ENCODE measurements around the gene SLC9A9.

The SLC9A9 gene

GRCh38 chr3:143848704-143849103 is 436 bp upstream of the SLC9A9 start:
- H3K4me3 ChIP-seq (ENCODE audit: low read depth, low read length) = no peak overlapping the region
- DNase-seq (ENCODE audit: low read depth) = no peak
- no peak for TF ChIP-seq CTCF (IDR thresholded peaks at IDR 0.05; ENCODE audit: control insufficient read depth, extremely low read depth, insufficient read depth)

GRCh38 chr3:143843587-143843986 is 4.7 kb downstream of the SLC9A9 start:
- H3K4me3 ChIP-seq (ENCODE audit: low read depth, low read length) = no peak overlapping the region
- TF ChIP-seq CTCF (IDR thresholded peaks at IDR 0.05; ENCODE audit: control insufficient read depth, extremely low read depth, insufficient read depth) = no peak
- DNase-seq (ENCODE audit: low read depth) = no peak

GRCh38 chr3:143840636-143841035 is 7.6 kb downstream of the SLC9A9 start:
- H3K4me3 ChIP-seq (ENCODE audit: low read depth, low read length) = no peak overlapping the region
- TF ChIP-seq CTCF (IDR thresholded peaks at IDR 0.05; ENCODE audit: control insufficient read depth, extremely low read depth, insufficient read depth) = no peak
- DNase-seq (ENCODE audit: low read depth) = no peak

GRCh38 chr3:143839980-143840379 is 8.3 kb downstream of the SLC9A9 start:
- no peak for DNase-seq (ENCODE audit: low read depth)
- no peak overlapping the region for H3K4me3 ChIP-seq (ENCODE audit: low read depth, low read length)
- no peak for TF ChIP-seq CTCF (IDR thresholded peaks at IDR 0.05; ENCODE audit: control insufficient read depth, extremely low read depth, insufficient read depth)

GRCh38 chr3:143837076-143837475 is 11.2 kb downstream of the SLC9A9 start:
- no peak for TF ChIP-seq CTCF (IDR thresholded peaks at IDR 0.05; ENCODE audit: control insufficient read depth, extremely low read depth, insufficient read depth)

GRCh38 chr3:143835312-143835711 is 13.0 kb downstream of the SLC9A9 start:
- no peak overlapping the region for H3K4me3 ChIP-seq (ENCODE audit: low read depth, low read length)
- no peak for TF ChIP-seq CTCF (IDR thresholded peaks at IDR 0.05; ENCODE audit: control insufficient read depth, extremely low read depth, insufficient read depth)
- no peak for DNase-seq (ENCODE audit: low read depth)

More at GRCh38 chr3:143837076-143837475, 11.2 kb downstream of the SLC9A9 start:
- H3K4me3 ChIP-seq (ENCODE audit: low read depth, low read length) = no peak overlapping the region
- DNase-seq (ENCODE audit: low read depth) = no peak

- no peak for DNase-seq (ENCODE audit: low read depth)
- H3K4me3 ChIP-seq (ENCODE audit: low read depth, low read length) = no peak overlapping the region
- TF ChIP-seq CTCF (IDR thresholded peaks at IDR 0.05; ENCODE audit: control insufficient read depth, extremely low read depth, insufficient read depth) = no peak
Measured at GRCh38 chr3:143832433-143832832, 15.8 kb downstream of the SLC9A9 start.
